ENCODE data around the gene OBSCN.

DNA sequence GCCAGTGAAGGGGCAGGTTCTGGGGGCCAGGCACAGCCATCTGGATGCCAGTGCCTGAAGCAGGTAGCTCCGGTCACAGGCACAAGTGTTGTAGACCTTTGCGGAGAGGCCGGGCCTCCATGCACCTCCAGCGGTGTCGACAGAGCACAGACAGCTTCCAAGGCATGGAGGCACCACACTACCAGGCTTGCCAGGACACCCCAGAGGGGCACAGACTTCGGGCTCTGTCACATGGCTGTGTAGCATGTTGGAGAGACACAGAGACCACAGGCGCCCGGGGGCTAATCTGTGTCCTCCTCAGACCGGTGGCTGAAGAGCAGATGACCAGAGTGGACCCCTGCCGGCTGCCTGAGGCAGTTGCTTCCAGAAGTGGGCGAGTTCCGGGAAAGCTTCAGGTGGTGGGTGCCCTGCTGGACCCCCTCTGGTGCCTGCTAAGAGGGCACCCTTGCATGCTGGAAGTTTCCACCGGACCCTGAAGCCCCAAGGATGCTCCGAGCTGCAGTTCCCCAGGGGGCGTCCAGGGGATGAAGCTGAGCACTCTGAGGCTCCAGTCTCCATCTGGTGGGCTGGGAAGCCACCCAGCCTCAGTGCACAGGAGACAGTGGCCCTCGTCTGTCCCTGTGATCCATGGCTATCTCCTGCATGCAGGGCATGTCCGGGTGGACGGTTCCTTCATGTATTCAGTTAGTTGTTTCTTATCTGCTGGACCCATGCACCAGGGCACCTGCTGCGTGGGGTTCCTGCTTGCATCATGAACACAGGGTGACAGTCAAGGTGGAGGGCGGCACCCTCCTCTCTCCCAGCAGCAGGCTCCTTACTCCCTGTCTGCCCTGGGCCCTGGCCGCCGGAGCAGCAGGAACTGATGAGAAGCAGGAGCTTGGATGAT lies 82.4 kb downstream of the OBSCN start:
- TF ChIP-seq CTCF (conservative IDR thresholded peaks at IDR 0.05 in 1 of 2, IDR thresholded peaks at IDR 0.05 in 1 of 2; ENCODE audit: extremely low read depth in 1 of 2, insufficient read depth in 1 of 2, low read depth in 1 of 2, low read length in 2 of 2) (no peak), EZH2 (IDR thresholded peaks at IDR 0.05; ENCODE audit: borderline replicate concordance, low read length) (no peak)

Measured in mammary epithelial cell (primary cell).